DMS53 (cell line): ENCODE data around the gene RTP4.

Source experiments
- DNase-seq: peaks from one replicate; lab custom pipeline; 2025; lab: John Stamatoyannopoulos, UW

RTP4 gene

GRCh38 chr3:187368251-187369088 is at the start of gene RTP4:
Gene RTP4, plus strand, starts transcription at chr3:187368385. Its CDS starts 57 bp downstream, at chr3:187368442.
- DNase-seq, result peak; percentile 65

GRCh38 chr3:187318819-187319616 is 49.2 kb upstream of the RTP4 start:
- peak; percentile 69 for DNase-seq

- peak; percentile 82 for DNase-seq
Measured at GRCh38 chr3:187319699-187320302, 48.4 kb upstream of the RTP4 start.

- DNase-seq, result no peak
Measured at GRCh38 chr3:187321766-187322165, 46.4 kb upstream of the RTP4 start.

- no peak for DNase-seq
Measured at GRCh38 chr3:187322291-187322690, 45.9 kb upstream of the RTP4 start.

GRCh38 chr3:187323091-187323490 is 45.1 kb upstream of the RTP4 start:
- DNase-seq, result no peak

GRCh38 chr3:187325632-187326031 is 42.6 kb upstream of the RTP4 start:
- no peak for DNase-seq

GRCh38 chr3:187327845-187328244 is 40.3 kb upstream of the RTP4 start:
- no peak for DNase-seq

- no peak for DNase-seq
Measured at GRCh38 chr3:187328691-187329090, 39.5 kb upstream of the RTP4 start.

GRCh38 chr3:187334904-187335303 is 33.3 kb upstream of the RTP4 start:
- DNase-seq, result no peak

- no peak for DNase-seq
Measured at GRCh38 chr3:187336322-187336721, 31.9 kb upstream of the RTP4 start.

- no peak for DNase-seq
Measured at GRCh38 chr3:187340578-187340977, 27.6 kb upstream of the RTP4 start.

GRCh38 chr3:187342255-187342654 is 25.9 kb upstream of the RTP4 start:
- DNase-seq, result no peak

- DNase-seq, result no peak
Measured at GRCh38 chr3:187343670-187344069, 24.5 kb upstream of the RTP4 start.

- no peak for DNase-seq
Measured at GRCh38 chr3:187352581-187353575, 15.3 kb upstream of the RTP4 start.

- no peak for DNase-seq
Measured at GRCh38 chr3:187358068-187358467, 10.1 kb upstream of the RTP4 start.

- DNase-seq, result no peak
Measured at GRCh38 chr3:187359798-187360486, 8.2 kb upstream of the RTP4 start.

- DNase-seq, result no peak
Measured at GRCh38 chr3:187360596-187360995, 7.6 kb upstream of the RTP4 start.

- DNase-seq, result no peak
Measured at GRCh38 chr3:187361835-187362234, 6.3 kb upstream of the RTP4 start.

- no peak for DNase-seq
Measured at GRCh38 chr3:187367561-187368103, 553 bp upstream of the RTP4 start.

GRCh38 chr3:187369089-187369447 is 883 bp downstream of the RTP4 start:
- DNase-seq, result peak; percentile 22
